Breast epithelium (tissue), 3 donors: ENCODE data around the gene SLC2A13.

Experiments
- POLR2A ChIP-seq: fragments of 450-650 bp; IDR thresholded peaks from one replicate; pipeline ENCODE4 v1.6.1; 2016; ENCODE audit warnings: antibody characterized with exemption, mild to moderate bottlenecking, moderate library complexity
- POLR2AphosphoS5 ChIP-seq, 3 donors: sonication (generic); formaldehyde crosslinking; IDR thresholded peaks; one replicate each; pipeline ENCODE4 v1.6.1; 2017; ENCODE audit warnings: antibody characterized with exemption in 3 of 3
- TF ChIP-seq, protein P1 (sequence below), 3 donors: fragments of 450-650 bp; IDR thresholded peaks; one replicate each; pipeline ENCODE4 v1.5.1; 2016 to 2017; ENCODE audit warnings: antibody characterized with exemption in 3 of 3, mild to moderate bottlenecking in 3 of 3, moderate library complexity in 3 of 3

DNA sequence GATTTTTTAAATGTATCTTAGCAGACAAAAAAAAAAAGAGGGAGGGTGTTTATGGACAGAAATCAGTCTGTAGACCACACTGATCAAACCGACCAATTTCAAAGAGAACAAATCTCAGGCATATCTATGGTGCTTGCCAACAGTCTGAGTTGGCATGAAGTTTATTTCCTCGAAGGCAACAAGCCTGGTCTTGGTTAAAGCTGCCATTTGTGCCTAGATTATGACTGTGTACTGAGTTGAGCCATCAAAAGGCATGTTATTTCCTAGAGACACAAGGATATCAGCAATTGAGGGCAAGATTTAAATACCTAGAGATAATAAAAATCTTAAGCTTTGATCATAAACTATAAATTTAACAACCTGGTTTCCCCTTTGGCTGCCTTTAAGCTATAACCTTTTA lies 119.2 kb downstream of the SLC2A13 start:
- no peak for TF ChIP-seq POLR2AphosphoS5 (IDR thresholded peaks at IDR 0.05)
- TF ChIP-seq, protein P1, sequence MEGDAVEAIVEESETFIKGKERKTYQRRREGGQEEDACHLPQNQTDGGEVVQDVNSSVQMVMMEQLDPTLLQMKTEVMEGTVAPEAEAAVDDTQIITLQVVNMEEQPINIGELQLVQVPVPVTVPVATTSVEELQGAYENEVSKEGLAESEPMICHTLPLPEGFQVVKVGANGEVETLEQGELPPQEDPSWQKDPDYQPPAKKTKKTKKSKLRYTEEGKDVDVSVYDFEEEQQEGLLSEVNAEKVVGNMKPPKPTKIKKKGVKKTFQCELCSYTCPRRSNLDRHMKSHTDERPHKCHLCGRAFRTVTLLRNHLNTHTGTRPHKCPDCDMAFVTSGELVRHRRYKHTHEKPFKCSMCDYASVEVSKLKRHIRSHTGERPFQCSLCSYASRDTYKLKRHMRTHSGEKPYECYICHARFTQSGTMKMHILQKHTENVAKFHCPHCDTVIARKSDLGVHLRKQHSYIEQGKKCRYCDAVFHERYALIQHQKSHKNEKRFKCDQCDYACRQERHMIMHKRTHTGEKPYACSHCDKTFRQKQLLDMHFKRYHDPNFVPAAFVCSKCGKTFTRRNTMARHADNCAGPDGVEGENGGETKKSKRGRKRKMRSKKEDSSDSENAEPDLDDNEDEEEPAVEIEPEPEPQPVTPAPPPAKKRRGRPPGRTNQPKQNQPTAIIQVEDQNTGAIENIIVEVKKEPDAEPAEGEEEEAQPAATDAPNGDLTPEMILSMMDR (IDR thresholded peaks at IDR 0.05): no peak
- no peak for TF ChIP-seq POLR2A
